Neural cell (in vitro differentiated cells): ENCODE data around the gene C1QTNF9. TPM values are rescaled to one million over a fixed set of nuclear protein-coding genes. Genes with fewer than 3 reads are reported as not detected.

Experiments
- H2AFZ ChIP-seq: fragments of 200-600, 300-800 bp; sonication (generic), shearing (Covaris generic); 2 replicates; pipeline ENCODE4 v1.6.0; 2014; ENCODE audit warnings: low read depth, mild to moderate bottlenecking, antibody characterized with exemption, low read length, moderate library complexity
- H3F3A ChIP-seq: fragments of 200-600 bp; shearing (Covaris generic); 2 replicates; pipeline ENCODE4 v1.6.1; 2016; ENCODE audit warnings: mild to moderate bottlenecking, moderate library complexity, mixed read lengths, antibody characterized with exemption, low read length; ENCODE audit not compliant: insufficient read depth, poor library complexity, severe bottlenecking
- H3K27ac ChIP-seq: fragments of 200-600, 300-800 bp; sonication (generic), shearing (Covaris generic); 2 replicates; pipeline ENCODE4 v1.5.1; 2014; ENCODE audit warnings: mild to moderate bottlenecking, low read length, moderate library complexity
- H3K27me3 ChIP-seq: fragments of 300-800, 200-600 bp; sonication (generic), shearing (Covaris generic); 2 replicates; pipeline ENCODE4 v1.6.0; 2014; ENCODE audit warnings: mild to moderate bottlenecking, low read depth, low read length, moderate library complexity; ENCODE audit not compliant: insufficient read depth
- H3K36me3 ChIP-seq: fragments of 300-800, 200-600 bp; sonication (generic), shearing (Covaris generic); 2 replicates; pipeline ENCODE4 v1.5.1; 2014; ENCODE audit warnings: mild to moderate bottlenecking, antibody characterized with exemption, low read length, moderate library complexity; ENCODE audit not compliant: insufficient read depth
- H3K4me2 ChIP-seq: fragments of 300-800, 200-600 bp; sonication (generic), shearing (Covaris generic); 2 replicates; pipeline ENCODE4 v1.6.0; 2014; ENCODE audit warnings: mild to moderate bottlenecking, low read length
- H3K4me3 ChIP-seq: fragments of 300-800, 200-600 bp; sonication (generic), shearing (Covaris generic); 2 replicates; pipeline ENCODE4 v1.5.1; 2014; ENCODE audit warnings: mild to moderate bottlenecking, low read length, moderate library complexity
- H3K79me2 ChIP-seq: fragments of 200-600 bp; shearing (Covaris generic); replicated peaks from 2 replicates; pipeline ENCODE4 v1.6.0; 2014; ENCODE audit warnings: mild to moderate bottlenecking, low read length, moderate library complexity; ENCODE audit not compliant: insufficient read depth
- H3K9ac ChIP-seq: fragments of 300-800, 200-600 bp; sonication (generic), shearing (Covaris generic); 2 replicates; pipeline ENCODE4 v1.6.1; 2016; ENCODE audit warnings: mild to moderate bottlenecking, low read length, mixed read lengths
- H3K9me2 ChIP-seq: fragments of 200-600 bp; shearing (Covaris generic); 2 replicates; pipeline ENCODE4 v1.6.1; 2016; ENCODE audit warnings: mild to moderate bottlenecking, low read length, mixed read lengths; ENCODE audit not compliant: insufficient read depth
- H3K9me3 ChIP-seq: fragments of 200-600, 300-800 bp; sonication (generic), shearing (Covaris generic); 2 replicates; pipeline ENCODE4 v1.6.1; 2016; ENCODE audit warnings: mild to moderate bottlenecking, mixed run types, low read length, moderate library complexity, mixed read lengths
- H4K20me1 ChIP-seq: fragments of 200-600 bp; shearing (Covaris generic); 2 replicates; pipeline ENCODE4 v1.6.1; 2016; ENCODE audit warnings: mild to moderate bottlenecking, mixed run types; ENCODE audit not compliant: insufficient read depth
- CTCF ChIP-seq: fragments of 450-650 bp; IDR thresholded peaks from 2 replicates; pipeline ENCODE4 v1.5.1; 2014; ENCODE audit warnings: antibody characterized with exemption, mild to moderate bottlenecking, moderate library complexity; ENCODE audit not compliant: poor library complexity, severe bottlenecking
- EP300 ChIP-seq: fragments of 450-650 bp; conservative IDR thresholded peaks from 2 replicates; pipeline ENCODE4 v1.6.1; 2014; ENCODE audit warnings: antibody characterized with exemption, mild to moderate bottlenecking, moderate library complexity; ENCODE audit not compliant: poor library complexity, severe bottlenecking
- EZH2 ChIP-seq: fragments of 200-600, 300-800 bp; shearing (Covaris generic), sonication (generic); IDR thresholded peaks from 2 replicates; pipeline ENCODE4 v1.6.1; 2014; ENCODE audit warnings: antibody characterized with exemption, low read length, borderline replicate concordance, mild to moderate bottlenecking; ENCODE audit not compliant: insufficient read depth, poor library complexity, severe bottlenecking
- MXI1 ChIP-seq: fragments of 450-650 bp; conservative IDR thresholded peaks from 2 replicates; pipeline ENCODE4 v1.6.1; 2014; ENCODE audit warnings: antibody characterized with exemption, mild to moderate bottlenecking; ENCODE audit not compliant: poor library complexity, severe bottlenecking
- POLR2AphosphoS5 ChIP-seq: IDR thresholded peaks from 2 replicates; pipeline ENCODE4 v1.6.1; 2012
- RAD21 ChIP-seq: fragments of 450-650 bp; conservative IDR thresholded peaks from 2 replicates; pipeline ENCODE4 v1.6.1; 2014; ENCODE audit warnings: antibody characterized with exemption, mild to moderate bottlenecking, moderate library complexity
- REST ChIP-seq: IDR thresholded peaks from 2 replicates; pipeline ENCODE4 v1.6.1; 2012; ENCODE audit warnings: borderline replicate concordance
- SMC3 ChIP-seq: fragments of 450-650 bp; conservative IDR thresholded peaks from 2 replicates; pipeline ENCODE4 v1.6.1; 2014; ENCODE audit warnings: antibody characterized with exemption, mild to moderate bottlenecking, moderate library complexity; ENCODE audit not compliant: poor library complexity
- TAF1 ChIP-seq: IDR thresholded peaks from 2 replicates; pipeline ENCODE4 v1.6.1; 2012; ENCODE audit warnings: low read depth
- polyA plus RNA-seq: library from polyadenylated mRNA; depleted of rRNA; stranded (reverse); fragments of >200 nt; gene quantifications from 2 replicates; pipeline ENCODE4 v1.2.3, GENCODE V29; 2014

The C1QTNF9 gene
- polyA plus RNA-seq, 1 donor from 2014 or later, result not detected

- H3K9ac ChIP-seq, result no peak overlapping the region
- H3K4me2 ChIP-seq, result no peak overlapping the region
- H3K79me2 ChIP-seq, result no peaks in the 10 kb centered on the region
- H3K27me3 ChIP-seq, result no peaks in the 10 kb centered on the region
- H3K9me3 ChIP-seq, result no peaks in the 10 kb centered on the region
- no peak overlapping the region for H3K4me3 ChIP-seq
- H3K36me3 ChIP-seq, result no peaks in the 10 kb centered on the region
- no peak overlapping the region for H3K27ac ChIP-seq
- H3F3A ChIP-seq, result no peaks in the 10 kb centered on the region
- H3K9me2 ChIP-seq, result no peaks in the 10 kb centered on the region
- H2AFZ ChIP-seq, result no peak overlapping the region
- H4K20me1 ChIP-seq, result no peaks in the 10 kb centered on the region
- no peak for TF ChIP-seq CTCF
- TF ChIP-seq RAD21, result no peak
- no peak for TF ChIP-seq TAF1
- no peak for TF ChIP-seq EP300
- no peak for TF ChIP-seq POLR2AphosphoS5
- no peak for TF ChIP-seq EZH2
- TF ChIP-seq REST, result no peak
- TF ChIP-seq MXI1, result no peak
- no peak for TF ChIP-seq SMC3
Observed at GRCh38 chr13:24264976-24265375, 44.4 kb upstream of the C1QTNF9 start.

GRCh38 chr13:24265453-24265852, 43.9 kb upstream of the C1QTNF9 start:
- no peak overlapping the region for H3K9ac ChIP-seq
- no peaks in the 10 kb centered on the region for H3F3A ChIP-seq
- H3K4me3 ChIP-seq, result no peak overlapping the region
- no peaks in the 10 kb centered on the region for H3K27me3 ChIP-seq
- H3K4me2 ChIP-seq, result no peak overlapping the region
- no peak overlapping the region for H3K27ac ChIP-seq
- no peaks in the 10 kb centered on the region for H3K79me2 ChIP-seq
- no peaks in the 10 kb centered on the region for H3K9me3 ChIP-seq
- H3K9me2 ChIP-seq, result no peaks in the 10 kb centered on the region
- H3K36me3 ChIP-seq, result no peaks in the 10 kb centered on the region
- no peaks in the 10 kb centered on the region for H4K20me1 ChIP-seq
- TF ChIP-seq TAF1 (no peak), MXI1 (no peak), RAD21 (no peak), EZH2 (no peak), EP300 (no peak), REST (no peak), POLR2AphosphoS5 (no peak), CTCF (no peak), SMC3 (no peak)
- H2AFZ ChIP-seq, result no peak overlapping the region
